Natural killer cell (primary cell): ENCODE measurements around the gene LCA5. TPM values are rescaled to one million over a fixed set of nuclear protein-coding genes. Genes with fewer than 3 reads are reported as not detected.

Experiments
- ATAC-seq, 3 donors: fragments of 150-1000 bp in 2 of 3; fragments of 200-7000 bp in 1 of 3; cut with Tn5 transposase; 1 replicate in 1 of 3; 2 replicates in 2 of 3; pipeline ENCODE4 v1.10.0; 2021; ENCODE audit warnings: mild to moderate bottlenecking in 2 of 3, moderate library complexity in 2 of 3
- DNase-seq, 2 donors: peaks; one replicate each; pipeline versions ENCODE4 v3.0.0 to v3.0.0-alpha.2; 2013 to 2021; ENCODE audit warnings: mixed read lengths in 1 of 2
- H3K27ac ChIP-seq: one replicate; pipeline ENCODE4 v1.5.1; 2013; ENCODE audit warnings: mild to moderate bottlenecking, low read length
- H3K27me3 ChIP-seq: one replicate; pipeline ENCODE4 v1.6.1; 2013; ENCODE audit warnings: low read length; ENCODE audit not compliant: control insufficient read depth, insufficient read depth
- H3K36me3 ChIP-seq: one replicate; pipeline ENCODE4 v1.6.1; 2013; ENCODE audit warnings: low read length; ENCODE audit not compliant: control insufficient read depth, insufficient read depth
- H3K4me1 ChIP-seq: one replicate; pipeline ENCODE4 v1.6.1; 2013; ENCODE audit warnings: low read length; ENCODE audit not compliant: control insufficient read depth, insufficient read depth
- H3K4me3 ChIP-seq: one replicate; pipeline ENCODE4 v1.5.1; 2013; ENCODE audit warnings: low read length
- H3K9me3 ChIP-seq: one replicate; pipeline ENCODE4 v1.6.1; 2013; ENCODE audit warnings: low read length; ENCODE audit not compliant: control insufficient read depth, insufficient read depth
- H3K27ac Mint-ChIP-seq, 2 donors: one replicate each; pipeline ENCODE4 v1.8.0; 2022; ENCODE audit warnings: mild to moderate bottlenecking in 2 of 2, mixed read lengths in 2 of 2, moderate library complexity in 1 of 2
- H3K27me3 Mint-ChIP-seq, 2 donors: one replicate each; pipeline ENCODE4 v1.8.0; 2022; ENCODE audit warnings: low read depth in 2 of 2, mixed read lengths in 2 of 2
- H3K36me3 Mint-ChIP-seq: one replicate; pipeline ENCODE4 v1.8.0; 2022; ENCODE audit warnings: mixed read lengths
- H3K4me1 Mint-ChIP-seq, 2 donors: one replicate each; pipeline ENCODE4 v1.8.0; 2022; ENCODE audit warnings: mixed read lengths in 2 of 2
- H3K4me3 Mint-ChIP-seq: one replicate; pipeline ENCODE4 v1.8.0; 2022; ENCODE audit warnings: mild to moderate bottlenecking, moderate library complexity, mixed read lengths
- H3K9me3 Mint-ChIP-seq, 2 donors: one replicate each; pipeline ENCODE4 v1.8.0; 2022; ENCODE audit warnings: mixed read lengths in 2 of 2
- CTCF ChIP-seq: fragments of 200-600 bp; IDR thresholded peaks from one replicate; pipeline ENCODE4 v1.8.0; 2022; ENCODE audit warnings: antibody characterized with exemption
- WGBS: methylation state at CpG from one replicate; pipeline ENCODE4 v1.1.7; 2013; ENCODE audit warnings: missing lambda C conversion rate; ENCODE audit not compliant: insufficient coverage; 5-methylcytosine and 5-hydroxymethylcytosine counted together
- intact Hi-C: fragments of 100-400 bp; cut with micrococcal nuclease; formaldehyde crosslinking; loops from one replicate; pipeline ENCODE4 v1.14.2; 2022
- total RNA-seq, 4 donors: library from RNA; stranded (reverse); fragments of 120-200 nt in 1 of 4; gene quantifications; one replicate each; pipeline versions ENCODE4 v1.2.3 to v1.2.4, GENCODE V29; 2013 to 2022

The LCA5 gene
- total RNA-seq, 3 donors from 2014 or later (not counting 1 experiment from before 2014, with no cell fraction given): 0.07 TPM; not detected in 2

- Mint-ChIP-seq H3K36me3 (no peaks in the 10 kb centered on the region), H3K9me3 (peaks cover 2 to 5% of the 10 kb centered on the region in 2 donors), H3K27me3 (no peaks in the 10 kb centered on the region), H3K4me1 (no peaks in the 10 kb centered on the region), H3K4me3 (no peak overlapping the region), H3K27ac (no peak overlapping the region)
- intact Hi-C loops: no loop called here
- no peak for TF ChIP-seq CTCF
- H3K9me3 ChIP-seq: no peaks in the 10 kb centered on the region
- no peaks in the 10 kb centered on the region for H3K36me3 ChIP-seq
- H3K27me3 ChIP-seq: no peaks in the 10 kb centered on the region
- DNase-seq (no peak), ATAC-seq (no peak)
- no peak overlapping the region for H3K27ac ChIP-seq
- H3K4me3 ChIP-seq: no peak overlapping the region
- WGBS: 91% methylated on average over 1 of the region's 2 CpGs
- H3K4me1 ChIP-seq: no peaks in the 10 kb centered on the region
These were observed 99.2 kb downstream of the LCA5 start for GRCh38 chr6:79438030-79438429.

- Histone ChIP-seq H3K4me3 (no peak overlapping the region), H3K27ac (no peak overlapping the region), H3K27me3 (no peaks in the 10 kb centered on the region), H3K9me3 (no peaks in the 10 kb centered on the region), H3K36me3 (no peaks in the 10 kb centered on the region), H3K4me1 (no peaks in the 10 kb centered on the region)
- no peak for ATAC-seq
- H3K4me3 Mint-ChIP-seq: no peak overlapping the region
- intact Hi-C loops: no loop called here
- H3K4me1 Mint-ChIP-seq: no peaks in the 10 kb centered on the region
- peaks cover 0 to 2% of the 10 kb centered on the region in 2 donors for H3K9me3 Mint-ChIP-seq
- no peak for TF ChIP-seq CTCF
- DNase-seq: no peak
- no peak overlapping the region for H3K27ac Mint-ChIP-seq
- no peaks in the 10 kb centered on the region for H3K27me3 Mint-ChIP-seq
- H3K36me3 Mint-ChIP-seq: no peaks in the 10 kb centered on the region
- WGBS: 80% methylated on average over 1 of the region's 2 CpGs
These were observed 101.0 kb downstream of the LCA5 start for GRCh38 chr6:79436241-79436640.

- intact Hi-C loops: no loop called here
These were observed 101.5 kb downstream of the LCA5 start for GRCh38 chr6:79435746-79436145.

More at GRCh38 chr6:79435746-79436145, 101.5 kb downstream of the LCA5 start:
- no peaks in the 10 kb centered on the region for H3K36me3 Mint-ChIP-seq
- Histone ChIP-seq H3K27ac (no peak overlapping the region), H3K36me3 (no peaks in the 10 kb centered on the region), H3K27me3 (no peaks in the 10 kb centered on the region), H3K4me3 (no peak overlapping the region), H3K4me1 (no peaks in the 10 kb centered on the region), H3K9me3 (no peaks in the 10 kb centered on the region)
- H3K9me3 Mint-ChIP-seq: peaks cover 0 to 2% of the 10 kb centered on the region in 2 donors
- peaks cover 0 to 1% of the 10 kb centered on the region in 2 donors for H3K27me3 Mint-ChIP-seq
- no peak overlapping the region for H3K4me3 Mint-ChIP-seq
- H3K4me1 Mint-ChIP-seq: no peaks in the 10 kb centered on the region
- ATAC-seq: no peak
- no peak for DNase-seq
- no peak for TF ChIP-seq CTCF
- H3K27ac Mint-ChIP-seq: no peak overlapping the region

Other genes starting within 250 kb of the LCA5 start
- 1 to 10 TPM in 2 of 3 donors, under 1 TPM in 1; 0.68 to 5.8 (median 1.6) TPM for gene SH3BGRL2, start 93.9 kb upstream of the LCA5 start, total RNA-seq